T-cell (primary cell): ENCODE data around the gene ARHGAP22. TPM values are rescaled to one million over a fixed set of nuclear protein-coding genes. Genes with fewer than 3 reads are reported as not detected.

Experiments
- ATAC-seq, 4 experiments: fragments of 200-7000 bp in 3 of 4; fragments of 150-1000 bp in 1 of 4; cut with Tn5 transposase; replicated peaks in 1 of 4; 1 replicate in 3 of 4; 2 replicates in 1 of 4; pipeline ENCODE4 v1.10.0; 2021; ENCODE audit warnings: moderate library complexity in 3 of 4, mild to moderate bottlenecking in 2 of 4, moderate number of reproducible peaks in 1 of 4
- CTCF ChIA-PET, 2 donors: fragments of 300-600 bp; sonication (Branson Sonifier 250); formaldehyde crosslinking; loops; one replicate each; lab custom pipeline; 2022; ENCODE audit warnings: antibody characterized with exemption in 2 of 2; lab: Charles Lee
- POLR2A ChIA-PET, 2 donors: fragments of 300-600 bp; sonication (Branson Sonifier 250); formaldehyde crosslinking; loops; one replicate each; lab custom pipeline; 2022; ENCODE audit warnings: antibody characterized with exemption in 2 of 2; lab: Charles Lee
- DNase-seq, 35 experiments: peaks; one replicate each; pipeline versions ENCODE4 v3.0.0 to v3.0.0-alpha.2; 2013 to 2023
- H3K27ac ChIP-seq: one replicate; pipeline ENCODE4 v1.5.1; 2013; ENCODE audit warnings: low read length
- H3K27me3 ChIP-seq, 2 experiments: replicated peaks in 1 of 2; 1 replicate in 1 of 2; 2 replicates in 1 of 2; pipeline versions ENCODE4 v1.6.1 to v1.7.0; 2013; ENCODE audit warnings: low read length in 1 of 2, mixed read lengths in 1 of 2; ENCODE audit not compliant: control insufficient read depth in 2 of 2, insufficient read depth in 2 of 2; ENCODE audit errors: extremely low read depth in 1 of 2
- H3K36me3 ChIP-seq, 2 donors: 1 replicate in 1 of 2; 2 replicates in 1 of 2; pipeline versions ENCODE4 v1.6.1 to v1.7.0; 2013; ENCODE audit warnings: low read length in 1 of 2; ENCODE audit not compliant: control insufficient read depth in 2 of 2, insufficient read depth in 1 of 2; ENCODE audit errors: extremely low read depth in 1 of 2
- H3K4me1 ChIP-seq, 2 experiments: 1 replicate in 1 of 2; 2 replicates in 1 of 2; pipeline versions ENCODE4 v1.6.1 to v1.7.0; 2013; ENCODE audit warnings: low read length in 2 of 2, mixed read lengths in 1 of 2; ENCODE audit not compliant: insufficient read depth in 2 of 2, control insufficient read depth in 1 of 2; ENCODE audit errors: extremely low read depth in 1 of 2
- H3K4me3 ChIP-seq, 2 donors: 1 replicate in 1 of 2; 2 replicates in 1 of 2; pipeline versions ENCODE4 v1.5.1 to v1.7.0; 2013; ENCODE audit warnings: mild to moderate bottlenecking in 2 of 2, low read length in 1 of 2, moderate library complexity in 1 of 2; ENCODE audit not compliant: control insufficient read depth in 1 of 2; ENCODE audit errors: extremely low read depth in 1 of 2
- H3K9me3 ChIP-seq: 2 replicates; pipeline ENCODE4 v1.7.0; 2013
- H3K27ac Mint-ChIP-seq, 2 donors: one replicate each; pipeline ENCODE4 v1.8.0; 2020 to 2021; ENCODE audit warnings: mild to moderate bottlenecking in 2 of 2, mixed read lengths in 2 of 2
- H3K27me3 Mint-ChIP-seq, 2 donors: one replicate each; pipeline ENCODE4 v1.8.0; 2021 to 2022; ENCODE audit warnings: mixed read lengths in 2 of 2
- H3K36me3 Mint-ChIP-seq: one replicate; pipeline ENCODE4 v1.8.0; 2021; ENCODE audit warnings: mixed read lengths
- H3K4me1 Mint-ChIP-seq, 3 donors: one replicate each; pipeline ENCODE4 v1.8.0; 2020 to 2022; ENCODE audit warnings: mixed read lengths in 3 of 3, mild to moderate bottlenecking in 1 of 3
- H3K4me3 Mint-ChIP-seq, 3 donors: one replicate each; pipeline ENCODE4 v1.8.0; 2020 to 2022; ENCODE audit warnings: mild to moderate bottlenecking in 3 of 3, mixed read lengths in 3 of 3, moderate library complexity in 3 of 3
- H3K9me3 Mint-ChIP-seq, 3 donors: one replicate each; pipeline ENCODE4 v1.8.0; 2020 to 2022; ENCODE audit warnings: mixed read lengths in 3 of 3
- WGBS: methylation state at CpG from one replicate; pipeline ENCODE4 v1.1.5; 2013; ENCODE audit warnings: missing lambda C conversion rate; ENCODE audit not compliant: insufficient coverage; 5-methylcytosine and 5-hydroxymethylcytosine counted together
- total RNA-seq, 35 experiments: library from RNA in 6 of 35; stranded (reverse) in 6 of 35; fragments of 120-200 nt in 1 of 35; gene quantifications; one replicate each; pipeline versions ENCODE4 v1.2.1 to v1.2.4 and lab custom pipeline; 2013 to 2026

The ARHGAP22 gene
- total RNA-seq, 5 donors from 2014 or later (not counting 1 experiment from before 2014, with no cell fraction given), result 0.33 to 2.2 (median 0.60) TPM

DNA sequence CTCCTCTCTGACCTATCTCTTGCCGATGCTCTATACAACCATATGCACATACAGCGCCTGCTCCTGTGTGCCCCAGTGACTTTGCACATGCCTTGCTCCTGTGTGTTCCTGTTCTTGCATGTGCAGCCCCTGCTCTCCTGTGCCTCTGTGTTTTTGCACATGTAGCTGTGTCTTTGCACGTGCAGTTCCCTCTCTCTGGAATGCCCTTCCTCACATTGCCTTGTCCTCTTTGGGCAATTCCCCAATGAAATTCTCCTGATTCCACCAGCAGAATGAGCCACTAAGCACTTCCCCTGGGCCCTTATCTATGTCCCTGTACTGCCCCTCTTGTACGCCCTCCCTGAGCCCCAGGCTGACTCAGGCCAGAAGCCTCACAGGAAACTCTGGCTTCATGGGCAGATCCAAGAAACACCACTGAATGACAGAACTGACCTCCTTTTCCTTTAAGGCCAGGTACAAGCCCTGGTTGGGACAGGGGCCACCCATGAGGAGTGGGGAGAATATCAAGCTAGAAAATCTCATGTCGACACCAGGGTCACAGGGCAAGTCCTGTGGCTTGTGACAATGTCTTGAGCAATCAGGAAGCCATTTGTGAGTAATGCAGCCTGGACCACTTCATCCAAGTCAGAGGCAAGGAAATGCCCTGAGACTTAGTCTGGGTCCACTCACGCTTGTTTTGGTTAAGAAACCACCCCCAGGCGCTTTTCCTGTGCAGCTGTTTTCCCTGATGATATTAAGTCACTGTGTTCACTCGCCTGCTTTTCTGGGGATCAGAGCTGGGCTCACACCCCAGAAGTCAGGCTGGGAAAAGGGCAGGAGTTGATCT, 1.9 kb upstream of the ARHGAP22 start:
- H3K36me3 Mint-ChIP-seq, result no peaks in the 10 kb centered on the region
- peaks cover 37 to 42% of the 10 kb centered on the region in 2 donors for H3K27me3 Mint-ChIP-seq
- ChIA-PET CTCF (interaction anchor here in 1 of 2 donors (0.7 to 1.3 kb wide), 3 partner anchors 9 to 370 kb away, joined by 3 to 4 read pairs (median 3); no protein-coding TSS in a partner anchor), POLR2A (no interaction called here)
- H3K27ac ChIP-seq, result no peak overlapping the region
- ATAC-seq (no peak), DNase-seq (peak in 1 of 35 experiments; percentile 11)
- WGBS, result 75% methylated on average over 8 of the region's 8 CpGs
- H3K4me3 ChIP-seq, result no peak overlapping the region
- no peaks in the 10 kb centered on the region for H3K36me3 ChIP-seq
- H3K27me3 ChIP-seq, result peaks cover 8 to 49% of the 10 kb centered on the region in 2 experiments
- H3K9me3 Mint-ChIP-seq, result no peaks in the 10 kb centered on the region
- peaks cover 4 to 8% (median 7%) of the 10 kb centered on the region in 3 donors for H3K4me1 Mint-ChIP-seq
- no peak overlapping the region for H3K4me3 Mint-ChIP-seq
- H3K9me3 ChIP-seq, result no peaks in the 10 kb centered on the region
- peaks cover 0 to 3% of the 10 kb centered on the region in 2 experiments for H3K4me1 ChIP-seq
- no peak overlapping the region for H3K27ac Mint-ChIP-seq

- no peak overlapping the region for H3K4me3 Mint-ChIP-seq
Measured at GRCh38 chr10:48605786-48606529, 1.1 kb upstream of the ARHGAP22 start.

GRCh38 chr10:48604039-48604990, 558 bp downstream of the ARHGAP22 start:
- ChIA-PET CTCF (interaction anchor here (0.6 to 0.7 kb wide), 2 partner anchors 166 to 1191 kb away, joined by 3 read pairs; no protein-coding TSS in a partner anchor), POLR2A (no interaction called here)
- Histone ChIP-seq H3K27me3 (peaks cover 8 to 40% of the 10 kb centered on the region in 2 experiments), H3K9me3 (no peaks in the 10 kb centered on the region), H3K4me1 (peaks cover 0 to 3% of the 10 kb centered on the region in 2 experiments), H3K36me3 (no peaks in the 10 kb centered on the region), H3K27ac (no peak overlapping the region), H3K4me3 (no peak overlapping the region)
- ATAC-seq, result no peak
- no peak overlapping the region for H3K27ac Mint-ChIP-seq
- peak overlapping the region in 2 of 3 donors; percentile 21 to 63 for H3K4me3 Mint-ChIP-seq
- WGBS, result 28% methylated on average over 42 of the region's 42 CpGs
- no peaks in the 10 kb centered on the region for H3K9me3 Mint-ChIP-seq
- peak in 1 of 35 experiments; percentile 15 for DNase-seq
- peaks cover 33 to 39% of the 10 kb centered on the region in 2 donors for H3K27me3 Mint-ChIP-seq
- H3K4me1 Mint-ChIP-seq, result peaks cover 4 to 8% (median 7%) of the 10 kb centered on the region in 3 donors
- no peaks in the 10 kb centered on the region for H3K36me3 Mint-ChIP-seq

More at GRCh38 chr10:48605786-48606529, 1.1 kb upstream of the ARHGAP22 start:
- Histone ChIP-seq H3K27ac (no peak overlapping the region), H3K4me1 (peaks cover 0 to 3% of the 10 kb centered on the region in 2 experiments), H3K4me3 (no peak overlapping the region), H3K9me3 (no peaks in the 10 kb centered on the region), H3K36me3 (no peaks in the 10 kb centered on the region), H3K27me3 (peaks cover 8 to 44% of the 10 kb centered on the region in 2 experiments)
- Mint-ChIP-seq H3K36me3 (no peaks in the 10 kb centered on the region), H3K27me3 (peaks cover 37 to 42% of the 10 kb centered on the region in 2 donors), H3K27ac (no peak overlapping the region), H3K4me1 (peaks cover 4 to 8% (median 7%) of the 10 kb centered on the region in 3 donors), H3K9me3 (no peaks in the 10 kb centered on the region)
- POLR2A ChIA-PET, result no interaction called here
- no peak for DNase-seq
- ATAC-seq, result no peak
- CTCF ChIA-PET, result interaction anchor here in 1 of 2 donors (0.7 to 1.3 kb wide), 3 partner anchors 10 to 421 kb away, joined by 3 read pairs; no protein-coding TSS in a partner anchor
- WGBS, result 96% methylated on average over 5 of the region's 7 CpGs

DNA sequence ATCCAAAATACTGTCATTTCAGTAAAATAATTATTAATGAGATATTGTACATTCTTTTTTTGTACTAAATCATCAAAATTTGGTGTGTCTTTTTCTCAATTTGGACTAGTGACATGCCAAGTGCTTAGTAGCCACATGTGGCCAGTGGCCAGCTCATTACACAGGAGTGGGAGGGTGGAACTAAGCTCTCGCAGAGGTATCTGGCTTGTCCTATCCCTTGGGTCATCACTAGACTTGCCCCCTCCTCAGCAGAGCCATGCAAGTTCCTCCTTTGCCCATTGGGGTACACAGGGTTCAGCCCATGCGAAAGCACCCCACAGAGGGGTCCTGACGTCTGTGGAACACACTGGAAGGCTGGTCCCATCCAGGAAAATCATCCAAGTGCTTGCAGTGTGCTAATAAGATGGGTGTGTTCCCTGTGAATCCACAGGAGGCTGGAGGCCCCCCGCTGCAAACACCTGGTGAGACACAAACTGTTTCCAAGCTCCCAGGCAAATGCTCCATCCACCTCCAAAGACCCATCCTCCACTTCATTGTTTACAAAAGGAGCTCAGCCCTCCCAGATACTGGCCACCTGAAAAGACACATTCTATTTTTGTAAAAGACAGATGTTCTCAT, 1.3 kb downstream of the ARHGAP22 start:
- H3K27me3 Mint-ChIP-seq, result peaks cover 33 to 39% of the 10 kb centered on the region in 2 donors
- no peak overlapping the region for H3K4me3 ChIP-seq

GRCh38 chr10:48602401-48603135, 2.3 kb downstream of the ARHGAP22 start:
- no peak for DNase-seq
- ChIA-PET CTCF (interaction anchor here in 1 of 2 donors (0.7 kb wide), 1 partner anchor 140 kb away, joined by 3 read pairs; no protein-coding TSS in a partner anchor), POLR2A (no interaction called here)
- H3K4me1 Mint-ChIP-seq, result peaks cover 4 to 8% (median 7%) of the 10 kb centered on the region in 3 donors
- H3K36me3 ChIP-seq, result no peaks in the 10 kb centered on the region
- no peak overlapping the region for H3K4me3 ChIP-seq
- WGBS, result 100% methylated on average over 2 of the region's 8 CpGs
- ATAC-seq, result no peak
- no peak overlapping the region for H3K4me3 Mint-ChIP-seq
- peaks cover 0 to 3% of the 10 kb centered on the region in 2 experiments for H3K4me1 ChIP-seq
- H3K27me3 ChIP-seq, result peaks cover 8 to 43% of the 10 kb centered on the region in 2 experiments
- H3K36me3 Mint-ChIP-seq, result no peaks in the 10 kb centered on the region
- H3K27me3 Mint-ChIP-seq, result peaks cover 33 to 39% of the 10 kb centered on the region in 2 donors
- H3K9me3 ChIP-seq, result no peaks in the 10 kb centered on the region
- H3K27ac Mint-ChIP-seq, result no peak overlapping the region
- no peaks in the 10 kb centered on the region for H3K9me3 Mint-ChIP-seq
- no peak overlapping the region for H3K27ac ChIP-seq

More for the DNA sequence above, 1.3 kb downstream of the ARHGAP22 start:
- ChIA-PET POLR2A (no interaction called here), CTCF (no interaction called here)
- DNase-seq (peak in 1 of 35 experiments; percentile 9), ATAC-seq (no peak)
- Histone ChIP-seq H3K27ac (no peak overlapping the region), H3K4me1 (peaks cover 0 to 3% of the 10 kb centered on the region in 2 experiments), H3K9me3 (no peaks in the 10 kb centered on the region), H3K36me3 (no peaks in the 10 kb centered on the region), H3K27me3 (peaks cover 8 to 40% of the 10 kb centered on the region in 2 experiments)
- Mint-ChIP-seq H3K9me3 (no peaks in the 10 kb centered on the region), H3K27ac (no peak overlapping the region), H3K4me1 (peaks cover 4 to 8% (median 7%) of the 10 kb centered on the region in 3 donors), H3K36me3 (no peaks in the 10 kb centered on the region), H3K4me3 (no peak overlapping the region)
- WGBS, result 93% methylated on average over 2 of the region's 4 CpGs
